Activated naive CD4-positive, alpha-beta T cell (primary cell): ENCODE measurements around the gene ARHGAP9.

ENCODE experiments used
- DNase-seq, 4 experiments: peaks; one replicate each; lab custom pipeline; 2025; lab: John Stamatoyannopoulos, UW

ARHGAP9 gene

GRCh38 chr12:57491393-57492280, 12.0 kb upstream of the ARHGAP9 start:
- DNase-seq: no peak

- no peak for DNase-seq
Observed at GRCh38 chr12:57490126-57490525, 10.5 kb upstream of the ARHGAP9 start.

GRCh38 chr12:57489157-57489641, 9.5 kb upstream of the ARHGAP9 start:
- DNase-seq: no peak

GRCh38 chr12:57488402-57489156, 8.9 kb upstream of the ARHGAP9 start:
- no peak for DNase-seq

- peak; percentile 68 to 85 (median 75) for DNase-seq
Observed at GRCh38 chr12:57487597-57488401, 8.1 kb upstream of the ARHGAP9 start, which contains the start of gene MARS1. MARS1 (plus strand) TSS chr12:57488068; CDS start chr12:57488091, 23 bp downstream.

- no peak for DNase-seq
Observed at GRCh38 chr12:57487055-57487596, 7.5 kb upstream of the ARHGAP9 start.

- DNase-seq: no peak
Observed at GRCh38 chr12:57485695-57486094, 6.0 kb upstream of the ARHGAP9 start.

GRCh38 chr12:57483466-57483865, 3.8 kb upstream of the ARHGAP9 start:
- no peak for DNase-seq

- no peak for DNase-seq
Observed at GRCh38 chr12:57481671-57482070, 2.0 kb upstream of the ARHGAP9 start.

GRCh38 chr12:57479043-57479375, 657 bp downstream of the ARHGAP9 start:
- DNase-seq: no peak

- DNase-seq: peak in 1 of 4 experiments; percentile 37
Observed at GRCh38 chr12:57477710-57478681, 1.7 kb downstream of the ARHGAP9 start.

- no peak for DNase-seq
Observed at GRCh38 chr12:57476993-57477709, 2.5 kb downstream of the ARHGAP9 start.

GRCh38 chr12:57476162-57476992, 3.3 kb downstream of the ARHGAP9 start:
- peak in 3 of 4 experiments; percentile 41 to 63 (median 59) for DNase-seq

- DNase-seq: no peak
Observed at GRCh38 chr12:57475271-57476161, 4.2 kb downstream of the ARHGAP9 start.

- DNase-seq: no peak
Observed at GRCh38 chr12:57474862-57475261, 4.8 kb downstream of the ARHGAP9 start.

GRCh38 chr12:57474430-57474829, 5.2 kb downstream of the ARHGAP9 start:
- DNase-seq: no peak

- no peak for DNase-seq
Observed at GRCh38 chr12:57473886-57474285, 5.8 kb downstream of the ARHGAP9 start.

- no peak for DNase-seq
Observed at GRCh38 chr12:57473392-57473791, 6.3 kb downstream of the ARHGAP9 start.
